ENCODE data around the gene WDR45B. TPM values are rescaled to one million over a fixed set of nuclear protein-coding genes. Genes with fewer than 3 reads are reported as not detected.

The WDR45B gene
- total RNA-seq, 1 experiment from 2014 or later: 96.5 TPM

- H3K4me1 Mint-ChIP-seq: no peaks in the 10 kb centered on the region
- no peak for TF ChIP-seq ZNF232 (CRISPR knock-in tag; IDR thresholded peaks at IDR 0.05)
- DNase-seq (ENCODE audit: low spot score) (no peak), ATAC-seq (no peak)
- no peaks in the 10 kb centered on the region for H3K36me3 Mint-ChIP-seq
- ChIA-PET POLR2A (no interaction called here), CTCF (no interaction called here)
- no peaks in the 10 kb centered on the region for H3K27me3 Mint-ChIP-seq (ENCODE audit: low read depth)
- no peak overlapping the region for H3K4me3 Mint-ChIP-seq
- H3K9me3 Mint-ChIP-seq: peaks cover 13% of the 10 kb centered on the region
- H3K27ac Mint-ChIP-seq: no peak overlapping the region
These were observed 36.1 kb upstream of the WDR45B start for GRCh38 chr17:82684228-82684841.

DNA sequence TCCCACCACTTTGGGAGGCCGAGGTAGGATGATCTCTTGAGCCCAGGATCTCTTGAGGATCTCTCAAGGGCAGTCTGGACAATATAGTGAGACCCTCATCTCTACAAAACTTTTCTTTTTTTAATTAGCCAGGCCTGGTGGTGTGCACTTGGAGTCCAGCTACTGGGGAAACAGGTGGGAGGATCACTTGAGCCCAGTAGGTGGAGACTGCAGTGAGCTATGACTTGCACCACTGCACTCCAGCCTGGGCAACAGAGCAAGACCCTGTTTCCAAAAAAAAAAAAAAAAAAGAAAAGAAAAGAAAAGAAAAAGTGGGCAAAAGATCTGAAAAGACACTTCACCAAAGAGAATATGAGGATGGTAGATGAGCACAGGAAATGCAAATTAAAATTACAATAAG lies 35.3 kb upstream of the WDR45B start:
- H3K4me3 Mint-ChIP-seq: no peak overlapping the region
- TF ChIP-seq GTF2I (CRISPR knock-in tag; conservative IDR thresholded peaks at IDR 0.05): no peak
- TF ChIP-seq ZNF423 (CRISPR knock-in tag; IDR thresholded peaks at IDR 0.05): no peak
- no peak for TF ChIP-seq USF2 (CRISPR knock-in tag; IDR thresholded peaks at IDR 0.05)
- TF ChIP-seq MYBL2 (CRISPR knock-in tag; IDR thresholded peaks at IDR 0.05): no peak
- no peak for TF ChIP-seq ELF4 (CRISPR knock-in tag; IDR thresholded peaks at IDR 0.05; ENCODE audit: low read depth)
- TF ChIP-seq ZNF512 (CRISPR knock-in tag; IDR thresholded peaks at IDR 0.05; ENCODE audit: borderline replicate concordance): no peak
- TF ChIP-seq ATF1 (CRISPR knock-in tag; IDR thresholded peaks at IDR 0.05): no peak
- TF ChIP-seq, protein P1, sequence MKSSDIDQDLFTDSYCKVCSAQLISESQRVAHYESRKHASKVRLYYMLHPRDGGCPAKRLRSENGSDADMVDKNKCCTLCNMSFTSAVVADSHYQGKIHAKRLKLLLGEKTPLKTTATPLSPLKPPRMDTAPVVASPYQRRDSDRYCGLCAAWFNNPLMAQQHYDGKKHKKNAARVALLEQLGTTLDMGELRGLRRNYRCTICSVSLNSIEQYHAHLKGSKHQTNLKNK (CRISPR knock-in tag; IDR thresholded peaks at IDR 0.05): no peak
- TF ChIP-seq, protein P2, sequence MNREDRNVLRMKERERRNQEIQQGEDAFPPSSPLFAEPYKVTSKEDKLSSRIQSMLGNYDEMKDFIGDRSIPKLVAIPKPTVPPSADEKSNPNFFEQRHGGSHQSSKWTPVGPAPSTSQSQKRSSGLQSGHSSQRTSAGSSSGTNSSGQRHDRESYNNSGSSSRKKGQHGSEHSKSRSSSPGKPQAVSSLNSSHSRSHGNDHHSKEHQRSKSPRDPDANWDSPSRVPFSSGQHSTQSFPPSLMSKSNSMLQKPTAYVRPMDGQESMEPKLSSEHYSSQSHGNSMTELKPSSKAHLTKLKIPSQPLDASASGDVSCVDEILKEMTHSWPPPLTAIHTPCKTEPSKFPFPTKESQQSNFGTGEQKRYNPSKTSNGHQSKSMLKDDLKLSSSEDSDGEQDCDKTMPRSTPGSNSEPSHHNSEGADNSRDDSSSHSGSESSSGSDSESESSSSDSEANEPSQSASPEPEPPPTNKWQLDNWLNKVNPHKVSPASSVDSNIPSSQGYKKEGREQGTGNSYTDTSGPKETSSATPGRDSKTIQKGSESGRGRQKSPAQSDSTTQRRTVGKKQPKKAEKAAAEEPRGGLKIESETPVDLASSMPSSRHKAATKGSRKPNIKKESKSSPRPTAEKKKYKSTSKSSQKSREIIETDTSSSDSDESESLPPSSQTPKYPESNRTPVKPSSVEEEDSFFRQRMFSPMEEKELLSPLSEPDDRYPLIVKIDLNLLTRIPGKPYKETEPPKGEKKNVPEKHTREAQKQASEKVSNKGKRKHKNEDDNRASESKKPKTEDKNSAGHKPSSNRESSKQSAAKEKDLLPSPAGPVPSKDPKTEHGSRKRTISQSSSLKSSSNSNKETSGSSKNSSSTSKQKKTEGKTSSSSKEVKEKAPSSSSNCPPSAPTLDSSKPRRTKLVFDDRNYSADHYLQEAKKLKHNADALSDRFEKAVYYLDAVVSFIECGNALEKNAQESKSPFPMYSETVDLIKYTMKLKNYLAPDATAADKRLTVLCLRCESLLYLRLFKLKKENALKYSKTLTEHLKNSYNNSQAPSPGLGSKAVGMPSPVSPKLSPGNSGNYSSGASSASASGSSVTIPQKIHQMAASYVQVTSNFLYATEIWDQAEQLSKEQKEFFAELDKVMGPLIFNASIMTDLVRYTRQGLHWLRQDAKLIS (CRISPR knock-in tag; IDR thresholded peaks at IDR 0.05; ENCODE audit: borderline replicate concordance): no peak
- no peak for TF ChIP-seq TEAD4 (CRISPR knock-in tag; IDR thresholded peaks at IDR 0.05)
- TF ChIP-seq, protein P3, sequence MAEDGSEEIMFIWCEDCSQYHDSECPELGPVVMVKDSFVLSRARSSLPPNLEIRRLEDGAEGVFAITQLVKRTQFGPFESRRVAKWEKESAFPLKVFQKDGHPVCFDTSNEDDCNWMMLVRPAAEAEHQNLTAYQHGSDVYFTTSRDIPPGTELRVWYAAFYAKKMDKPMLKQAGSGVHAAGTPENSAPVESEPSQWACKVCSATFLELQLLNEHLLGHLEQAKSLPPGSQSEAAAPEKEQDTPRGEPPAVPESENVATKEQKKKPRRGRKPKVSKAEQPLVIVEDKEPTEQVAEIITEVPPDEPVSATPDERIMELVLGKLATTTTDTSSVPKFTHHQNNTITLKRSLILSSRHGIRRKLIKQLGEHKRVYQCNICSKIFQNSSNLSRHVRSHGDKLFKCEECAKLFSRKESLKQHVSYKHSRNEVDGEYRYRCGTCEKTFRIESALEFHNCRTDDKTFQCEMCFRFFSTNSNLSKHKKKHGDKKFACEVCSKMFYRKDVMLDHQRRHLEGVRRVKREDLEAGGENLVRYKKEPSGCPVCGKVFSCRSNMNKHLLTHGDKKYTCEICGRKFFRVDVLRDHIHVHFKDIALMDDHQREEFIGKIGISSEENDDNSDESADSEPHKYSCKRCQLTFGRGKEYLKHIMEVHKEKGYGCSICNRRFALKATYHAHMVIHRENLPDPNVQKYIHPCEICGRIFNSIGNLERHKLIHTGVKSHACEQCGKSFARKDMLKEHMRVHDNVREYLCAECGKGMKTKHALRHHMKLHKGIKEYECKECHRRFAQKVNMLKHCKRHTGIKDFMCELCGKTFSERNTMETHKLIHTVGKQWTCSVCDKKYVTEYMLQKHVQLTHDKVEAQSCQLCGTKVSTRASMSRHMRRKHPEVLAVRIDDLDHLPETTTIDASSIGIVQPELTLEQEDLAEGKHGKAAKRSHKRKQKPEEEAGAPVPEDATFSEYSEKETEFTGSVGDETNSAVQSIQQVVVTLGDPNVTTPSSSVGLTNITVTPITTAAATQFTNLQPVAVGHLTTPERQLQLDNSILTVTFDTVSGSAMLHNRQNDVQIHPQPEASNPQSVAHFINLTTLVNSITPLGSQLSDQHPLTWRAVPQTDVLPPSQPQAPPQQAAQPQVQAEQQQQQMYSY (CRISPR knock-in tag; IDR thresholded peaks at IDR 0.05): no peak
- no peak for TF ChIP-seq ZNF671 (CRISPR knock-in tag; IDR thresholded peaks at IDR 0.05)
- ChIA-PET CTCF (interaction anchor here (0.7 kb wide), 1 partner anchor 22 kb away, joined by 3 read pairs; no protein-coding TSS in a partner anchor), POLR2A (no interaction called here)
- H3K9me3 Mint-ChIP-seq: peaks cover 13% of the 10 kb centered on the region
- H3K27ac Mint-ChIP-seq: no peak overlapping the region
- ATAC-seq: no peak
- no peak for DNase-seq (ENCODE audit: low spot score)
- no peaks in the 10 kb centered on the region for H3K27me3 Mint-ChIP-seq (ENCODE audit: low read depth)
- no peaks in the 10 kb centered on the region for H3K36me3 Mint-ChIP-seq
- no peaks in the 10 kb centered on the region for H3K4me1 Mint-ChIP-seq
